HEK293 (cell line): ENCODE results near the gene SCN4A.

ENCODE experiments used
- CTCF ChIP-seq: fragments of 450-650 bp; formaldehyde crosslinking; IDR thresholded peaks from 2 replicates; pipeline ENCODE4 v1.5.1; 2016; ENCODE audit warnings: missing biosample characterization, missing genetic modification characterization
- FEZF1 ChIP-seq: fragments of 450-650 bp; formaldehyde crosslinking; IDR thresholded peaks from 2 replicates; pipeline ENCODE4 v1.5.1; 2016; ENCODE audit warnings: missing biosample characterization, missing genetic modification characterization
- IKZF3 ChIP-seq: fragments of 450-650 bp; IDR thresholded peaks from 2 replicates; pipeline ENCODE4 v1.5.0; 2018; ENCODE audit warnings: missing biosample characterization, mild to moderate bottlenecking, missing genetic modification characterization, moderate library complexity
- KLF10 ChIP-seq: fragments of 450-650 bp; IDR thresholded peaks from 2 replicates; pipeline ENCODE4 v1.5.1; 2018; ENCODE audit warnings: missing biosample characterization, mild to moderate bottlenecking, missing genetic modification characterization
- PRDM6 ChIP-seq: fragments of 450-650 bp; formaldehyde crosslinking; IDR thresholded peaks from 2 replicates; pipeline ENCODE4 v1.5.1; 2017; ENCODE audit warnings: missing biosample characterization, missing genetic modification characterization
- YY1 ChIP-seq: fragments of 450-650 bp; formaldehyde crosslinking; IDR thresholded peaks from 2 replicates; pipeline ENCODE4 v1.5.1; 2018; ENCODE audit warnings: missing biosample characterization, missing genetic modification characterization
- ZNF18 ChIP-seq: fragments of 450-650 bp; formaldehyde crosslinking; IDR thresholded peaks from 2 replicates; pipeline ENCODE4 v1.5.1; 2016; ENCODE audit warnings: missing biosample characterization, missing genetic modification characterization
- ZNF274 ChIP-seq, 2 experiments: fragments of 200-500 bp in 1 of 2; fragments of 450-650 bp in 1 of 2; sonication (Bioruptor generic) in 1 of 2; formaldehyde crosslinking in 1 of 2; IDR thresholded peaks; 2 replicates each; pipeline versions ENCODE4 v1.5.1 to v1.6.1; 2014 to 2016; ENCODE audit warnings: borderline replicate concordance in 1 of 2, inconsistent platforms in 1 of 2, low read length in 1 of 2, missing biosample characterization in 1 of 2, missing genetic modification characterization in 1 of 2
- ZNF544 ChIP-seq: fragments of 450-650 bp; formaldehyde crosslinking; IDR thresholded peaks from 2 replicates; pipeline ENCODE4 v1.5.0; 2017; ENCODE audit warnings: missing biosample characterization, missing genetic modification characterization
- ZNF624 ChIP-seq: fragments of 450-650 bp; formaldehyde crosslinking; IDR thresholded peaks from 2 replicates; pipeline ENCODE4 v1.5.1; 2017; ENCODE audit warnings: missing biosample characterization, missing genetic modification characterization
- ZNF629 ChIP-seq: fragments of 450-650 bp; formaldehyde crosslinking; IDR thresholded peaks from 2 replicates; pipeline ENCODE4 v1.5.1; 2017; ENCODE audit warnings: missing biosample characterization, missing genetic modification characterization

DNA sequence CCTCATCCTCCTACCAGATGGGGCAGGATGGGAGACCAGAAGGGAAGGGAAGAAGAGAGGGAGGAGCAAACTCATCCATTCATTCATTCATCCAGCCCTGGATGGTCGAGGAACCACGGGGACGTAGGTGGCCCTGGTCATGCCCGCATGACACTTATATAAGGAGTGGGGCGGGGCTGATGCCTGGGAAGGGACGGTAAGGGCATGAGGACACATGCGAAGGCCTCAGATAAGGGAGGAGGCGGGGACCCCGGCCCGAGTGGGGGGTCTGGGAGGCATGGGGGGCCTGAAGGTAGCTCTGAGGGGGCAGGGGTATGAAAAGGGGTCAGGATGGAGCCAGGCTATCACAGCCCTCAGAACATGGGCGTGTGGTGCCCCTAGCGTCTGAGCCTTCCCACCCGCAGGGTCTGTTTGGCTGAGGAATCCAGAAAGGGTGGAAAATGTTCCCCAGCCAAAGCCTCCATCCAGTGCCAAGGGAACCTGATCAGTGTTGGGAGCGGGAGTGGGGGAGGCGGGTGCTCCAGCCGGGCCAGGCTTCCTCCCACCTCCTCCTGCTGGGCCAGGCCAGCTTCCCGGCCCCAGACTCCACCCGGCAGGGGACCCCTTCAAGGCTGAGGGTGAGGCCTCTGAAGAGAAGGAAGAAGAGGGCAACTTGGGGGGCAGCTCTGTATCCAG, 23.0 kb downstream of the SCN4A start:
- TF ChIP-seq CTCF (tag by site-specific recombination), result no peak
- no peak for TF ChIP-seq FEZF1 (tag by site-specific recombination)
- TF ChIP-seq IKZF3, result no peak
- TF ChIP-seq ZNF18 (tag by site-specific recombination), result no peak
- no peak for TF ChIP-seq ZNF274 (IDR thresholded peaks at IDR 0.05; ENCODE audit: low read length)
- TF ChIP-seq ZNF274 (tag by site-specific recombination; IDR thresholded peaks at IDR 0.05; ENCODE audit: borderline replicate concordance), result no peak
- TF ChIP-seq ZNF624 (tag by site-specific recombination), result no peak
- TF ChIP-seq ZNF544 (tag by site-specific recombination), result no peak
- no peak for TF ChIP-seq PRDM6 (tag by site-specific recombination)
- TF ChIP-seq KLF10 (tag by site-specific recombination), result no peak
- no peak for TF ChIP-seq YY1
- TF ChIP-seq ZNF629 (tag by site-specific recombination), result no peak
